ENCODE measurements around the gene ALOX12. TPM values are rescaled to one million over a fixed set of nuclear protein-coding genes. Genes with fewer than 3 reads are reported as not detected.
"Not testable (repeated sequence)": the region's sequence is repeated elsewhere in the genome, so short reads cannot be mapped to it uniquely, and the experiment has no call there.

Gene ALOX12
- not detected for total RNA-seq
- long read RNA-seq = 0 reads

GRCh38 chr17:6995500-6996255 lies at the start of gene ALOX12:
Gene ALOX12 (plus strand): TSS chr17:6996049. CDS start chr17:6996118, 69 bp downstream.
- intact Hi-C loops (cut with DNase I) = no loop called here
- DNase-seq (peak; percentile 58), ATAC-seq (ENCODE audit: poor library complexity) (peak; percentile 62)

- intact Hi-C loops (cut with DNase I) = no loop called here
- DNase-seq (no peak), ATAC-seq (ENCODE audit: poor library complexity) (no peak)
Observed at GRCh38 chr17:6947745-6948144, 48.1 kb upstream of the ALOX12 start.

DNA sequence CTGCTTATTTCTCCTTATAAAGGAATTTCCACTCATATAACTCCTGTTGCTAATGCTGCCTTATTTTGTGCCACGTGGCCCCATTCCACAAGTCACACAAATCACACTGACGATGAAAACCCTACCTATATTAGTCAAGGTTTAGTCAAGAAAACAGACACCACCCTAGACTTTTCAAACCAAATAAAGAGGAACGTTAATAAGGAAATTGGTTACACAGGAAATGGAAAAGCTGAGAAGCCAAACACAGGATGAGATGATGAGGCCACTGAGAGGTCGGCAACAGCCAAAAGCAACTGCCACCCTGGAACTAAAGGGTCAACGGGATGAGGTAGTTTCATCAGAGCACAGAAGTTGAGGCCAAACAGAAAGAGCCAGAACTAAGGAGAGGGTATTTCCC lies 47.3 kb upstream of the ALOX12 start:
- DNase-seq = no peak
- intact Hi-C loops (cut with DNase I) = no loop called here
- no peak for ATAC-seq (ENCODE audit: poor library complexity)

GRCh38 chr17:6948976-6949375 lies 46.9 kb upstream of the ALOX12 start:
- no peak for ATAC-seq (ENCODE audit: poor library complexity)
- intact Hi-C loops (cut with DNase I) = no loop called here
- no peak for DNase-seq

- ATAC-seq (ENCODE audit: poor library complexity); DNase-seq; intact Hi-C loops (cut with DNase I): not testable (repeated sequence)
Observed at GRCh38 chr17:6950938-6951337, 44.9 kb upstream of the ALOX12 start.

GRCh38 chr17:6953689-6954088 lies 42.2 kb upstream of the ALOX12 start:
- DNase-seq = no peak
- intact Hi-C loops (cut with DNase I) = no loop called here
- ATAC-seq (ENCODE audit: poor library complexity) = no peak

DNA sequence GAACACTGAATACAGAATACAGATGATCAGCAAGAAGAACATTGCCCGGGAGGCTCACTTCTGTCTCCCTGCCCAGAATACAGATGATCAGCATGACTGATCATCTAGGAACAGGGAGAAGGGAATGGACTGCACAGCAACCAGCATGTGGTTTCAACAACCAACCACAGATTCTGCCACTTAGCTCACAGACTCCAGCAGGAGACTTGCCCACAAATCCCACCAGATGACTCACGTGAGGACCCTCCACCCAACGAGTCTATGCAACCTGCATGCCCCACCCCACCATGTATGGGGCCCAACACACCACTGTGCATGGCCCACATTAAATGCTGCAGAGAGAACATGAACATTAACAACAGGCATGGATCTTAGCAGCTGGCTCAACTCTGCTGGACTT lies 36.1 kb upstream of the ALOX12 start:
- DNase-seq = no peak
- no peak for ATAC-seq (ENCODE audit: poor library complexity)
- intact Hi-C loops (cut with DNase I) = no loop called here

GRCh38 chr17:6969323-6969726 lies 26.5 kb upstream of the ALOX12 start:
- DNase-seq (no peak), ATAC-seq (ENCODE audit: poor library complexity) (no peak)
- intact Hi-C loops (cut with DNase I) = no loop called here

DNA sequence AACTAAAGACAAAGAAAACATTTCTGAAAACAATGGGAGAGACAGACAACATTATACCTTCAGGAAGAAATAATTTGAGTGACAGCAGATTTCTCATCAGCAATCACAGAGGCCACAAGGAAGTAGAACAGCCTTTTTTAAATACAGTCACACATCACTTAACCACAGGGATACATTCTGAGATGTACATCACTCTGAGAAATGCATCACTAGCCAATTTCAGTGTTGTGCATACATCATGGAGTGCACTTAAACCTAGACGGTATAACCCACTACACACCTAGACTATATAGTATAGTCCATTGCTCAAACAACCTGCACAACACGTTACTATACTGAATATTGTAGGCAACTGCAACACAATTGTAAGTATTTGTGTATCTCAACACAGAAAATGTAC lies 24.9 kb upstream of the ALOX12 start:
- DNase-seq = no peak
- intact Hi-C loops (cut with DNase I) = no loop called here
- no peak for ATAC-seq (ENCODE audit: poor library complexity)

DNA sequence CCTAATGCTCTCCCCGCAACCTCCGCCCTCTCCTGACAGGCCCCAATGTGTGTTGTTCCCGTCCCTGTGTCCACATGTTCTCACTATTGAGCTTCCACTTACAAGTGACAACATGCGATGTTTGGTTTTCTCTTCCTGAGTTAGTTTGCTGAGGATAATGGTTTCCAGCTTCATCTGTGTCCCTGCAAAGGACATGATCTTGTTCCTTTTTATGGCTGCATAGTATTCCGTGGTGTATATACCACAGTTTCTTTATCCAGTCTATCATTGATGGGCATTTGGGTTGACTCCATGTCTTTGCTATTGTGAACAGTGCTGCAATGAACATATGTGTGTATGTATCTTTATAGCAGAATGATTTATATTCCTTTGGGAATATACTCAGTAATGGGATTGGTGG lies 16.4 kb upstream of the ALOX12 start:
- DNase-seq; intact Hi-C loops (cut with DNase I); ATAC-seq (ENCODE audit: poor library complexity): not testable (repeated sequence)

DNA sequence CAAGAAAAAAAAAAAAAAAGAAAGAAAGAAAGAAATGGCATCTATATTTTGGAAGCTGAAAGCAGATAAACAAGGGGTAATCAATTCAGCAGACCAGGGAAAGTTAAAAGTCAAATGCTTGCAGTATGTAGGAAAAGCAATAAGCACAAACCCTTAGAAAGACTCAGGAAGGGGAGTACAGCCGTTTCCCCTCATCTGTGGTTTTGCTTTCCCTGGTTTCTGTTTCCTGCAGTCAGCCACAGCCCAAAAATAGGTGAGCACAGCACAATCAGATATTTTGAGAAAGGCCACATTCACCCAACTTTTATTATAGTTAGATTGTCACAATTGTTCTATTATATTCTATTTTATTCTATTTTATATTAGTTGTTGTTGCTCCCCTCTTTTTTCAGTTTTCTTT lies 14.4 kb upstream of the ALOX12 start:
- intact Hi-C loops (cut with DNase I) = no loop called here
- ATAC-seq (ENCODE audit: poor library complexity) = no peak
- DNase-seq = no peak

GRCh38 chr17:6985266-6985665 lies 10.6 kb upstream of the ALOX12 start:
- ATAC-seq (ENCODE audit: poor library complexity) (no peak), DNase-seq (no peak)
- intact Hi-C loops (cut with DNase I) = no loop called here

GRCh38 chr17:6986676-6987075 lies 9.2 kb upstream of the ALOX12 start:
- ATAC-seq (ENCODE audit: poor library complexity) (no peak), DNase-seq (no peak)
- intact Hi-C loops (cut with DNase I) = no loop called here

DNA sequence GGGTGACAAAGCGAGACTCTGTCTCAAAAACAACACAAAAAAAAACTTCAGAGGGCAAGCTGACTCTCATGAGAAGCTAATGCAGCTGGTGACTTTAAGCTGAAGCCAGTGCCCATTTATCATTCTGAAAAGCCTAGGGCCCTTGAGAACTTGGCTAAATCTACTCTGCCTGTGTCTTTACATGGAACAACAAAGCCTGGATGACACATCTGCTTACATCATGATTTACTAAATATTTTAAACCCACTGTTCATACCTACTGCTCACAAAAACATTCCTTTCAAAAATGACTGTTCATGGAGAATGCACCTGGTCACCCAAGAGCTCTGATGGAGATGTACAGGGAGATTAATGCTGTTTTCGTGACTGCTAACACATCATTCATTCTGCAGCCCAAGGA lies 6.1 kb upstream of the ALOX12 start:
- ATAC-seq (ENCODE audit: poor library complexity) (no peak), DNase-seq (no peak)
- intact Hi-C loops (cut with DNase I) = no loop called here

GRCh38 chr17:6993613-6994056 lies 2.2 kb upstream of the ALOX12 start:
- DNase-seq; intact Hi-C loops (cut with DNase I); ATAC-seq (ENCODE audit: poor library complexity): not testable (repeated sequence)

DNA sequence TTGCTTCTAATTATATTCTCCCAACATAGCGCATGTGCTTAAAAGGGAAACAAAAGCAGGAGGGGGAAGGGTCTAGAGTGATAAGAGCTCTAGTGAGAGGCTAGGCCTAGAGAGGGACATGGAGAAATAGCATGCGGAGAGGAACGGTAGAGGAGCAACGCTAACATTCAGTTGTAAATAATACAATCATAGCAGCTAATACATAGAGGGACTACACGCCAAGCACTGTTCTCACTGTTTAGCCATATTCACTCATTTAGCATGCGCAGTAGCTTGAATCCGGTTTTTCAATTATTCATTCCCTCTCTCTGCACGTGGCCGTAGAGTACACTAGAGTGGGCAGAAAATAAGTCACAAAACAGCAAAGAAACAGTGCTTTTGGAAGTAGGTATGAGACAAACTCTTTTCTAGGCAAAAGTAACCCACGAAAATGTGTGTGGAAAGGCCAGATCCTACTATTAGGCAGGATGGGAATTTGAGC lies 1.7 kb upstream of the ALOX12 start:
- ATAC-seq (ENCODE audit: poor library complexity) = no peak
- intact Hi-C loops (cut with DNase I) = no loop called here

GRCh38 chr17:6994666-6995256 lies 1.1 kb upstream of the ALOX12 start:
- DNase-seq = no peak
- intact Hi-C loops (cut with DNase I) = no loop called here
- no peak for ATAC-seq (ENCODE audit: poor library complexity)

More for the DNA sequence above, 1.7 kb upstream of the ALOX12 start:
- no peak for DNase-seq

DNA sequence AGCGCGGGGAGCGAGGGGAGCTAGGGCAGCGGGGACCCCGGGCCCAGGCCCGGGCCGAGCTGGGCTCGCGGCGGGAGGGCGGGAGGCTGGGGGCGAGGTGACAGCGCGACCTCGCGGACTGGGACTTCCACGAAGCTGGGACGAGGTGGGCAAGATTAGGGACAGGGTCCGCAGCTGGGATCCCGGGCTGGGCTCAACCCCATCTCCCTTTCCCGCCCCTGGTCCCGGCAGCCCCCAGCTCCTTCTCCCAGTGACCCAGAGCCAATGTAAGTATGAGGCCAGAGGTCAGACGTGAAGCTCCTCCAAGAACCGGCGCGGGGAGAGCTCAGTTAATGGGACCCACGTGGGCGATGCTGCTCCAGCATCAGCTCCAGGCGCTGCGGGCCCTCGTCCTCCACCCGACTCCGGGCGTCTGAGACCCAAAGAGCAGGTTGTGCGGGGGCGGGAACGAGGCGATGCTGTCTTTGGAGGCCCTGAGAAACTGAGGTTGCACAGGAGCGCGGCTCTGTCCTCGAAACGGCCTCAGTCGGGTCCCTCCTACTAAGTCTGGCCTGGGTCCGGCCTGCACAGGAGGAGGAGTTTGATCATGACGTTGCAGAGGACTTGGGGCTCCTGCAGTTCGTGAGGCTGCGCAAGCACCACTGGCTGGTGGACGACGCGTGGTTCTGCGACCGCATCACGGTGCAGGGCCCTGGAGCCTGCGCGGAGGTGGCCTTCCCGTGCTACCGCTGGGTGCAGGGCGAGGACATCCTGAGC lies 585 bp downstream of the ALOX12 start:
- peak; percentile 20 for ATAC-seq (ENCODE audit: poor library complexity)
- DNase-seq = no peak
- intact Hi-C loops (cut with DNase I) = no loop called here

- intact Hi-C loops (cut with DNase I) = no loop called here
Observed at GRCh38 chr17:6997171-6997570, 1.3 kb downstream of the ALOX12 start.

More at GRCh38 chr17:6997171-6997570, 1.3 kb downstream of the ALOX12 start:
- ATAC-seq (ENCODE audit: poor library complexity) (no peak), DNase-seq (no peak)
